Activated CD4-positive, alpha-beta memory T cell treated with anti-CD3 and anti-CD28 coated beads, Interleukin-2, amount 10 ng/mL, durations not matched to agents 7 days and 5 days (primary cell): Measurements from ENCODE around the gene HIRIP3. TPM values are rescaled to one million over a fixed set of nuclear protein-coding genes. Genes with fewer than 3 reads are reported as not detected.
"Not testable (repeated sequence)": the region's sequence is repeated elsewhere in the genome, so short reads cannot be mapped to it uniquely, and the experiment has no call there.

ENCODE experiments used
- CTCF ChIA-PET: fragments of 350-600 bp; sonication (Branson Sonifier 250); formaldehyde crosslinking; loops from one replicate; lab custom pipeline; 2021; ENCODE audit warnings: antibody characterized with exemption, inconsistent platforms; lab: Charles Lee
- POLR2A ChIA-PET: fragments of 350-600 bp; sonication (Branson Sonifier 250); formaldehyde crosslinking; loops from one replicate; lab custom pipeline; 2021; ENCODE audit warnings: antibody characterized with exemption; lab: Charles Lee
- DNase-seq: peaks from one replicate; pipeline ENCODE4 v3.0.0-alpha.2; 2020
- H3K27ac Mint-ChIP-seq: one replicate; pipeline ENCODE4 v1.8.0; 2021; ENCODE audit warnings: mild to moderate bottlenecking, mixed read lengths
- H3K27me3 Mint-ChIP-seq: one replicate; pipeline ENCODE4 v1.8.0; 2021; ENCODE audit warnings: mixed read lengths
- H3K36me3 Mint-ChIP-seq: one replicate; pipeline ENCODE4 v1.8.0; 2021; ENCODE audit warnings: low read depth, mixed read lengths
- H3K4me1 Mint-ChIP-seq: one replicate; pipeline ENCODE4 v1.8.0; 2021; ENCODE audit warnings: mixed read lengths
- H3K4me3 Mint-ChIP-seq: one replicate; pipeline ENCODE4 v1.8.0; 2021; ENCODE audit warnings: mild to moderate bottlenecking, mixed read lengths
- H3K9me3 Mint-ChIP-seq: one replicate; pipeline ENCODE4 v1.8.0; 2021; ENCODE audit warnings: mixed read lengths
- total RNA-seq, 2 experiments: library from RNA; stranded (reverse); gene quantifications; one replicate each; pipeline ENCODE4 v1.2.3, GENCODE V29; 2021

HIRIP3 gene
- total RNA-seq, 2 experiments from 2014 or later: 38.7 to 40.3 TPM

GRCh38 chr16:30027588-30028437, 32.4 kb upstream of the HIRIP3 start:
- no peak overlapping the region for H3K4me3 Mint-ChIP-seq
- POLR2A ChIA-PET: no interaction called here
- CTCF ChIA-PET: interaction anchor here (0.5 kb wide), 1 partner anchor 179 kb away, joined by 3 read pairs; no protein-coding TSS in a partner anchor
- H3K27ac Mint-ChIP-seq: no peak overlapping the region
- H3K9me3 Mint-ChIP-seq: no peaks in the 10 kb centered on the region
- no peaks in the 10 kb centered on the region for H3K36me3 Mint-ChIP-seq
- DNase-seq: no peak
- peaks cover 48% of the 10 kb centered on the region for H3K27me3 Mint-ChIP-seq
- peaks cover 8% of the 10 kb centered on the region for H3K4me1 Mint-ChIP-seq

DNA sequence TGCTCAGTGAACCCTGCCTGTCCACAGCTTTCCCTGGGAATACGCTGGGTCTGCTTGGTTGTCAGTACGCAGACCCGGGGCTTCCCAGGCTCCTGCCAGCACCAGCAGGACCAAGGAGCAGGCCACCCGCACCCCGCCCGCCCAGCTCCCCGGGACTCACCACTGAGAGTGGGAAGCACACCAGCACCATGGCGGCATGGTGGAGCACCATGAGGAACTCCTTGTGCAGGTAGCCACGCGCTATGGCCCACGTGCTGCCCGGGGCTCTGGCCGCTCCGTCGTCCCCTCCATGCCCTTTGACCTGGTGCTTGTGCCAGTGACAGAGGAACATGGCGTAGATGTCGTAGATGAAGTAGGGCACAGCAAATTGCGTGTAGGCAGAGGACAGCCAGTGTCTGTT, 31.0 kb upstream of the HIRIP3 start:
- no peak overlapping the region for H3K27ac Mint-ChIP-seq
- H3K9me3 Mint-ChIP-seq: no peaks in the 10 kb centered on the region
- no peaks in the 10 kb centered on the region for H3K36me3 Mint-ChIP-seq
- ChIA-PET CTCF (no interaction called here), POLR2A (no interaction called here)
- peaks cover 8% of the 10 kb centered on the region for H3K4me1 Mint-ChIP-seq
- H3K27me3 Mint-ChIP-seq: peaks cover 42% of the 10 kb centered on the region
- no peak overlapping the region for H3K4me3 Mint-ChIP-seq
- no peak for DNase-seq

DNA sequence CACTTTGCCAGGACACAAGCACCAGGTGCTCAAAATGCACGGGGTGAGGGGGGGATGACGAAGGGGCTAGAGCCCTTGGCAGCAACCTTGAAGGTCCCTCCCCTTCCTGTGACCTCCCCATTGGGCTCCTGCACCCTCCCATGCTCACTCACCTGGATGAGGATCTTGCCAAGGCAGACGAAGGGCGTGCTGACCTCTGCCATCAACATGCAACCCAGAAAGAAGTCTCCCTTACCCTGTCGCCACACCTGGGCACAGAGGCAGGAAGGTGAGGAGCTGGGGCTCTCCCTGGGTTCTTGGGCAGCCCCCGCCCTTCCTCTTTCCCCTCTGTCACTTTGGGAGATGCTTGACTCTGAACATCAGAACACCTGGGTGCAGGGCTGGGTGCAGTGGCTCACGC, 30.2 kb upstream of the HIRIP3 start:
- POLR2A ChIA-PET: no interaction called here
- Mint-ChIP-seq H3K36me3 (no peaks in the 10 kb centered on the region), H3K4me1 (peaks cover 16% of the 10 kb centered on the region), H3K27ac (no peak overlapping the region), H3K27me3 (peaks cover 45% of the 10 kb centered on the region), H3K4me3 (no peak overlapping the region), H3K9me3 (no peaks in the 10 kb centered on the region)
- CTCF ChIA-PET: no interaction called here
- DNase-seq: no peak

GRCh38 chr16:30025156-30025555, 29.7 kb upstream of the HIRIP3 start:
- H3K4me1 Mint-ChIP-seq: peaks cover 15% of the 10 kb centered on the region
- H3K36me3 Mint-ChIP-seq: no peaks in the 10 kb centered on the region
- H3K27me3 Mint-ChIP-seq: peaks cover 46% of the 10 kb centered on the region
- H3K4me3 Mint-ChIP-seq: no peak overlapping the region
- ChIA-PET CTCF (no interaction called here), POLR2A (no interaction called here)
- H3K9me3 Mint-ChIP-seq: no peaks in the 10 kb centered on the region
- no peak for DNase-seq
- H3K27ac Mint-ChIP-seq: no peak overlapping the region

DNA sequence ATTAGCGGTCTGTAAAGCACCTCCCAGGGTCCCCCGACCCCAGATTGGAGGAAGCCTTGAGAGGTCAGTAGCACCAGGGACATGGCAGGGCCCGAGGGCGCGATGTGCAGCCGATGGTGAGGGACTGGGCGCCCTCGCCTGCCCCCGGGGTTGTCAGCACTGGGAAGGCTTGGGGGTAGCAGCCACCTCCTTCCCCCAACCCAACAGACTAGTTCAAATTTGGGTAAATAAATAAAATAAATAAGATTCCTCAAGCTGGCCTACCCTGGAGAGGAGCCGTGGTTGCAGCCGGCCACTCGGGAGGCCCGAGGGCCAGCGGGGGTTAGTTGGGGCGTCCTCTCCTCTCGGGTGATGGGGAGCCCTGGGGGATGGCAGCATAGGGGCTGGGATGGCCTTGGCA, 29.0 kb upstream of the HIRIP3 start:
- H3K4me3 Mint-ChIP-seq: no peak overlapping the region
- no peak overlapping the region for H3K27ac Mint-ChIP-seq
- H3K36me3 Mint-ChIP-seq: no peaks in the 10 kb centered on the region
- ChIA-PET CTCF (no interaction called here), POLR2A (no interaction called here)
- H3K27me3 Mint-ChIP-seq: peaks cover 39% of the 10 kb centered on the region
- H3K9me3 Mint-ChIP-seq: no peaks in the 10 kb centered on the region
- no peak for DNase-seq
- peaks cover 13% of the 10 kb centered on the region for H3K4me1 Mint-ChIP-seq

- Mint-ChIP-seq H3K27ac (no peak overlapping the region), H3K4me1 (peaks cover 13% of the 10 kb centered on the region), H3K9me3 (no peaks in the 10 kb centered on the region), H3K36me3 (no peaks in the 10 kb centered on the region), H3K4me3 (no peak overlapping the region), H3K27me3 (peaks cover 36% of the 10 kb centered on the region)
- POLR2A ChIA-PET: interaction anchor here (1.0 kb wide), 2 partner anchors 9 to 203 kb away, joined by 3 to 5 read pairs; partner anchors contain the start of gene MVP
- CTCF ChIA-PET: no interaction called here
- no peak for DNase-seq
Observed at GRCh38 chr16:30023586-30023985, 28.2 kb upstream of the HIRIP3 start.

DNA sequence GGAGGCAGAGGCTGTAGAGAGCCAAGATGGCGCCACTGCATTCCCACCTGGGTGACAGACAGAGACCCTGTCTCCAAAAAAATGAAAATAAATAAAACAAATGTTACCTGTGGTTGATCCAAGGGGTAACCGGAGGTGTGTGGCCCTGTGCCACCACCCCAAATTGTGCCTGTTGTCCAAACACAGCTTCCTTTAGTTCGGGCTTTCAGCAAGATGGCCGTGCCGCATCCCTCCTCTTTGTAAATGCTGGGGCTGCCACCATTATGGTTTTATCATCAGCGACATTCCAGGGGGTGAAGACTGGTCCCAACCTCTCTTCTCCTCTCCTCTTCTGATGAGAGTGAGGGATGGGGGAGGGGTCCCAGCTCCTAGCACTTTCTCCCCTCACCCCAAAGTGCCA, 27.5 kb upstream of the HIRIP3 start, which contains the start of gene C16orf92:
Gene C16orf92, plus strand, starts transcription at position 312 of the 400 bp plus-strand sequence. CDS start 143 bp downstream, outside the sequence.
- Mint-ChIP-seq H3K27ac (no peak within 1 kb of the TSS), H3K4me1 (peaks cover 13% of the 10 kb centered on the region), H3K36me3 (no peaks in the 10 kb centered on the region), H3K4me3 (no peak within 1 kb of the TSS), H3K27me3 (peaks cover 32% of the 10 kb centered on the region), H3K9me3 (no peaks in the 10 kb centered on the region)
- POLR2A ChIA-PET: interaction anchor here (1.0 kb wide), 2 partner anchors 9 to 202 kb away, joined by 3 to 5 read pairs; partner anchors contain the start of gene MVP
- CTCF ChIA-PET: interaction anchor here (0.6 to 1.2 kb wide), 2 partner anchors 10 to 97 kb away, joined by 3 to 5 read pairs; partner anchors contain the start of gene KCTD13
- no peak for DNase-seq

GRCh38 chr16:30018731-30019158, 23.3 kb upstream of the HIRIP3 start:
- Mint-ChIP-seq H3K4me1 (peaks cover 13% of the 10 kb centered on the region), H3K27me3 (peaks cover 18% of the 10 kb centered on the region), H3K9me3 (no peaks in the 10 kb centered on the region), H3K27ac (no peak overlapping the region), H3K36me3 (no peaks in the 10 kb centered on the region), H3K4me3 (no peak overlapping the region)
- ChIA-PET POLR2A (no interaction called here), CTCF (interaction anchor here (1.2 to 2.9 kb wide), 4 partner anchors 13 to 318 kb away, joined by 3 to 8 read pairs (median 4); no protein-coding TSS in a partner anchor)
- no peak for DNase-seq

DNA sequence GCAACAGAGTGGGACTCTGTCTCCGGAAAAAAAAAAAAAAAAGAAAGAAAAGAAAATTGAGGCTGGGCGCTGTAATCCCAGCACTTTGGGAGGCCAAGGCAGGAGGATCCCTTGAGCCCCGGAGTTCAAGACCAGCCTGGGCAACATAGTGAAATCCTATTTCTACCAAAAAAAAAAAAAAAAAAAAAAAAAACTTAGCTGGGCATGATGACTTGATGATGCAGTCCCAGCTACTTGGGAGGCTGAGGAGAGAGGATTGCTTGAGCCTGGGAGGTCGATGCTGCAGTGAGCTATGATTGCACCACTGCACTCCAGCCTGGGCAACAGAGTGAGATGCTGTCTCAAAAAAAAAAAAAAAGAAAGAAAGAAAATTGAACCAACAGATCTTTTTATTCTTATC, 22.5 kb upstream of the HIRIP3 start:
- H3K36me3 Mint-ChIP-seq, H3K4me3 Mint-ChIP-seq, H3K9me3 Mint-ChIP-seq, DNase-seq, H3K27ac Mint-ChIP-seq, POLR2A ChIA-PET: not testable (repeated sequence)
- Mint-ChIP-seq H3K27me3 (peaks cover 17% of the 10 kb centered on the region), H3K4me1 (peaks cover 13% of the 10 kb centered on the region)
- CTCF ChIA-PET: interaction anchor here (0.6 to 2.9 kb wide), 5 partner anchors 15 to 553 kb away, joined by 3 to 8 read pairs (median 3); partner anchors contain the start of gene ZNF688

DNA sequence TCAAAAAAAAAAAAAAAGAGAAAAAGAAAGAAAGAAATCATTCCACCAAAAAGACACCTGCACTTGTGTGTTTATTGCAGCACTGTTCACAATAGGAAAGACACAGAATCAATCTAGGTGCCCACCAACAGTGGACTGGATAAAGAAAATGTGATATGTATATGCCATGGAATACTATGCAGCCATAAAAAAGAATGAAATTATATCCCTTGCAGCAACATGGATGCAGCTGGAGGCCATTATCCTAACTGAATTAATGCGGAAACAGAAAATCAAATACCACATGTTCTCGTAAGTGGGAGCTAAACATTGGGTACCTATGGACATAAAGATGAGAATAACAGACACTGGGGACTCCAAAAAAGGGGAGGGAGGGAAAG, 21.9 kb upstream of the HIRIP3 start:
- H3K27ac Mint-ChIP-seq: no peak overlapping the region
- H3K4me3 Mint-ChIP-seq: no peak overlapping the region
- CTCF ChIA-PET: interaction anchor here (1.2 to 2.9 kb wide), 2 partner anchors 15 to 315 kb away, joined by 3 to 8 read pairs; no protein-coding TSS in a partner anchor
- POLR2A ChIA-PET: no interaction called here
- peaks cover 13% of the 10 kb centered on the region for H3K4me1 Mint-ChIP-seq
- H3K9me3 Mint-ChIP-seq: no peaks in the 10 kb centered on the region
- no peak for DNase-seq
- H3K27me3 Mint-ChIP-seq: peaks cover 20% of the 10 kb centered on the region
- no peaks in the 10 kb centered on the region for H3K36me3 Mint-ChIP-seq

GRCh38 chr16:30016555-30017276, 21.3 kb upstream of the HIRIP3 start:
- H3K9me3 Mint-ChIP-seq: no peaks in the 10 kb centered on the region
- POLR2A ChIA-PET: no interaction called here

DNA sequence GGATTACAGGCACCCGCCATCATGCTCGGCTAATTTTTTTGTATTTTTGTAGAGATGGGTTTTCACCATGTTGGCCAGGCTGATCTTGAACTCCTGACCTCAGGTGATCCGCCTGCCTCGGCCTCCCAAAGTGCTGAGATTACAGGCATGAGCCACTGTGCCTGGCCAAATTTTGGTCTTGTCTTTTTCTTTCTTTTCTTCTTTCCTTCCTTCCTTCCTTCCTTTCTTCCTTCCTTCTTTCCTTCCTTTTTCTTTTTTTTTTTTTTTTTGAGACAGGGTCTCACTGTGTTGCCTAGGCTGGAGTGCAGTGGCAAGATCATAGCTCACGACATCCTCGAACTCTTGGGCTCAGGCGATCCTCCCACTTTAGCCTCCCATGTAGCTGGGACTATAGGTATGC, 20.0 kb upstream of the HIRIP3 start:
- H3K4me1 Mint-ChIP-seq, DNase-seq, POLR2A ChIA-PET, H3K36me3 Mint-ChIP-seq, CTCF ChIA-PET, H3K27ac Mint-ChIP-seq, H3K9me3 Mint-ChIP-seq, H3K4me3 Mint-ChIP-seq: not testable (repeated sequence)
- H3K27me3 Mint-ChIP-seq: peaks cover 24% of the 10 kb centered on the region

More at GRCh38 chr16:30016555-30017276, 21.3 kb upstream of the HIRIP3 start:
- CTCF ChIA-PET: interaction anchor here (1.2 to 2.9 kb wide), 2 partner anchors 16 to 315 kb away, joined by 3 to 8 read pairs; no protein-coding TSS in a partner anchor
- H3K36me3 Mint-ChIP-seq: peaks cover 3% of the 10 kb centered on the region
- peaks cover 15% of the 10 kb centered on the region for H3K4me1 Mint-ChIP-seq
- H3K27ac Mint-ChIP-seq: no peak overlapping the region
- peaks cover 26% of the 10 kb centered on the region for H3K27me3 Mint-ChIP-seq
- no peak for DNase-seq
- H3K4me3 Mint-ChIP-seq: no peak overlapping the region

DNA sequence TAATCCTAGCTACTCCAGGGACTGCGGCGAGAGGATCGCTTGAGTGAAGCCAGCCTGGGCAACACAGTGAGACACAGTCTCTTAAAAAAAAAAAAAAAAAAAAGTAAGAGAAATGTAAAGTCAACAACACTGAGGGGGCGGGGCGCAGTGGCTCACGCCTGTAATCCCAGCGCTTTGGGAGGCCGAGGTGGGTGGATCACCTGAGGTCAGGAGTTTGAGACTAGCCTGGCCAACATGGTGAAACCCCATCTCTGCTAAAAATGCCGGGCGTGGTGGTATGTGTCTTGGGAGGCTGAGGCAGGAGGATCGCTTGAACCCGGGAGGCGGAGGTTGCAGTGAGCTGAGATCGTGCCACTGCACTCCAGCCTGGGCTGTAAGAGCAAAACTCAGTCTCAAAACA, 17.2 kb upstream of the HIRIP3 start:
- H3K9me3 Mint-ChIP-seq, H3K4me3 Mint-ChIP-seq, H3K4me1 Mint-ChIP-seq, H3K27ac Mint-ChIP-seq, H3K36me3 Mint-ChIP-seq, DNase-seq, POLR2A ChIA-PET: not testable (repeated sequence)
- peaks cover 35% of the 10 kb centered on the region for H3K27me3 Mint-ChIP-seq
- CTCF ChIA-PET: interaction anchor here (0.7 kb wide), 1 partner anchor 34 kb away, joined by 4 read pairs; no protein-coding TSS in a partner anchor
